Measurements from ENCODE around the gene MAPK10.

MAPK10 gene

DNA sequence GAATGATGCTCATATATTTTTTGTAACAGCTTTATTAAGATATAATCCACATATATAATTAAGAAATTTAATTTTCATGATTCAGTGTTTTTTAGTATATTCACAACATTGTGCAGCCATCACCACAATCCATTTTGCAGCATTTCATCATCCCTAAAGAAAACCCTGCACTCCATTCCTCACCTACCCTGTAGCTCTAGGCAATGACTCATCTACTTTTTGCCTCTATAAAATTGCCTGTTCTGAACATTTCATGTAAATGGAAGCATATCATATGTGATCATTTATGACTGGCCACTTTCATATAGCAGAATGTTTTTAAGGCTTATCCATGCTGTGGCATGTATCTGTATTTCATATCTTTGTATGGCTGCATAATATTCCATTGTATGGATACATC is 339.9 kb downstream of the MAPK10 start:
- TF ChIP-seq, protein P1, sequence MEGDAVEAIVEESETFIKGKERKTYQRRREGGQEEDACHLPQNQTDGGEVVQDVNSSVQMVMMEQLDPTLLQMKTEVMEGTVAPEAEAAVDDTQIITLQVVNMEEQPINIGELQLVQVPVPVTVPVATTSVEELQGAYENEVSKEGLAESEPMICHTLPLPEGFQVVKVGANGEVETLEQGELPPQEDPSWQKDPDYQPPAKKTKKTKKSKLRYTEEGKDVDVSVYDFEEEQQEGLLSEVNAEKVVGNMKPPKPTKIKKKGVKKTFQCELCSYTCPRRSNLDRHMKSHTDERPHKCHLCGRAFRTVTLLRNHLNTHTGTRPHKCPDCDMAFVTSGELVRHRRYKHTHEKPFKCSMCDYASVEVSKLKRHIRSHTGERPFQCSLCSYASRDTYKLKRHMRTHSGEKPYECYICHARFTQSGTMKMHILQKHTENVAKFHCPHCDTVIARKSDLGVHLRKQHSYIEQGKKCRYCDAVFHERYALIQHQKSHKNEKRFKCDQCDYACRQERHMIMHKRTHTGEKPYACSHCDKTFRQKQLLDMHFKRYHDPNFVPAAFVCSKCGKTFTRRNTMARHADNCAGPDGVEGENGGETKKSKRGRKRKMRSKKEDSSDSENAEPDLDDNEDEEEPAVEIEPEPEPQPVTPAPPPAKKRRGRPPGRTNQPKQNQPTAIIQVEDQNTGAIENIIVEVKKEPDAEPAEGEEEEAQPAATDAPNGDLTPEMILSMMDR (conservative IDR thresholded peaks at IDR 0.05; ENCODE audit: low read depth, low read length), result no peak
- Histone ChIP-seq H3K79me2 (ENCODE audit: insufficient read depth, low read depth) (no peaks in the 10 kb centered on the region), H3K9ac (no peak overlapping the region), H3K27ac (no peak overlapping the region), H3K27me3 (ENCODE audit: insufficient read depth, low read depth) (no peaks in the 10 kb centered on the region), H3K4me3 (IDR thresholded peaks at IDR 0.05; ENCODE audit: insufficient read depth, low read depth, low read length) (no peak overlapping the region), H3K4me1 (ENCODE audit: low read depth, poor library complexity, severe bottlenecking) (no peaks in the 10 kb centered on the region), H3K4me2 (no peak overlapping the region), H4K20me1 (ENCODE audit: insufficient read depth) (no peaks in the 10 kb centered on the region), H2AFZ (ENCODE audit: low read depth) (no peak overlapping the region), H3K36me3 (ENCODE audit: insufficient read depth) (no peaks in the 10 kb centered on the region)

DNA sequence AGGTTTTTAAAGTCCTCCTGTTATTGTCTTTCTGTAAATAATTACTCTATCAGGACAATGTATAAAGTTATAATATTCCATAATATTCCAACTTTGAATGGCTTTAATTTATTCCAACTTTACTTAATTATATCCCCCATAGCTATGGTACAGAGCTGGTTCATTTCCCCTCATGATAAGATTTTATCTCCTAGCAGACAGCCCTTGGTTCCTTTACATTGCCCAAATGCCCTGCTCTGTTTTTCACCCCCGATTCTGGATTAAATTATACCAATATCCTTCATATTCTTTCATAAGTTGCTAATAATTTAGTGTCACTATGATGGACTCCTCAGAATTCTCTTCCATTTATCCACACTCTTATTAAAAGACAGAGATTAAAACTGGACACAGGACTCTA is 340.5 kb downstream of the MAPK10 start:
- Histone ChIP-seq H3K4me3 (IDR thresholded peaks at IDR 0.05; ENCODE audit: insufficient read depth, low read depth, low read length) (no peak overlapping the region), H3K36me3 (ENCODE audit: insufficient read depth) (no peaks in the 10 kb centered on the region), H3K27ac (no peak overlapping the region), H3K4me2 (no peak overlapping the region), H3K9ac (no peak overlapping the region), H2AFZ (ENCODE audit: low read depth) (no peak overlapping the region), H3K79me2 (ENCODE audit: insufficient read depth, low read depth) (no peaks in the 10 kb centered on the region), H3K27me3 (ENCODE audit: insufficient read depth, low read depth) (no peaks in the 10 kb centered on the region), H4K20me1 (ENCODE audit: insufficient read depth) (no peaks in the 10 kb centered on the region), H3K4me1 (ENCODE audit: low read depth, poor library complexity, severe bottlenecking) (no peaks in the 10 kb centered on the region)
- TF ChIP-seq, protein P1 (conservative IDR thresholded peaks at IDR 0.05; ENCODE audit: low read depth, low read length), result no peak

DNA sequence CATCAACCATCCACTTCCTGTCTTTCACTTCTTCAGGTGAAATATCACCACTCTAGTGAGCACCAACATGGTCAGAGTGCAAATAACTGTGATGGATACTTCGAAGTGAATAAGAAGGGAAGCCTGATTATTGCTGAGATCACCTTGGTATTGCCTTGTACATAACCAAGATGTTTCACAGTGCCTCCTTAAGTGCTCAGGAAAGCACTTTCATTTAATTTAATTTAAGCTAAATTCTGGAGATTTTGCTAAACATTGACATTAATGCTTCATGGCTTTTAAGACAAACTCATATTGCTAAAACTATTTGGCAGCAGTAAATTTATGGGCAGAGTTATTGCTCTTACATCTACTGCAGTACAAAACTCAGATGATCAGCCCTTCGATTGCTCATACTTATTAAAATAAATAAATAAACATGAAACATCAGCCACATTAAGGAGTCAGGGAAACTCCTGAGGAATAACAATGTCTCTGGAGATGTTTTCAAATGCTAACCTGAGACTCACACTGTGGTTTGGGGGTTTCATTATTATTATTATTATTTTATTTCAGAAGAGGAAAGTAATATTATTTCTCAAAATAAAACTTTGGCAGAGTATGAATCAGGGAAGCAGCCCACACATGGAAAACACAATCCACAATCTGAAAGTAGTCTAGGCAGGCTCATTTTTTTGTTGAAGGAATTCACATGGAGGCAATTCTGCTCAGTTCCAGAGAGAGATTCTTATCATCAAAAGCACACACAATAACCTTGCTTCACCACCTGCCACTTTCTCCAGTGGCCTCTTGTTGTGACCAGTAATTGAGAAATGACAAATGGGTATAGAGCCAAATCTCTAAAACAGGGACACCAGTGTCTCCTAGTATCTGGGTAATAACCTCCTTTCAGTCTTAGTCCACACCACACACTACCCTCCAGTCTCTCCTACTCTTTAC is 344.2 kb downstream of the MAPK10 start:
- no peaks in the 10 kb centered on the region for H3K4me1 ChIP-seq (ENCODE audit: low read depth, poor library complexity, severe bottlenecking)
- no peaks in the 10 kb centered on the region for H3K36me3 ChIP-seq (ENCODE audit: insufficient read depth)
- TF ChIP-seq, protein P1 (conservative IDR thresholded peaks at IDR 0.05; ENCODE audit: low read depth, low read length), result no peak
- H3K4me3 ChIP-seq (IDR thresholded peaks at IDR 0.05; ENCODE audit: insufficient read depth, low read depth, low read length), result no peak overlapping the region
- no peaks in the 10 kb centered on the region for H4K20me1 ChIP-seq (ENCODE audit: insufficient read depth)
- no peak overlapping the region for H3K27ac ChIP-seq
- H2AFZ ChIP-seq (ENCODE audit: low read depth), result no peak overlapping the region
- H3K79me2 ChIP-seq (ENCODE audit: insufficient read depth, low read depth), result no peaks in the 10 kb centered on the region
- no peaks in the 10 kb centered on the region for H3K27me3 ChIP-seq (ENCODE audit: insufficient read depth, low read depth)
- no peak overlapping the region for H3K4me2 ChIP-seq
- no peak overlapping the region for H3K9ac ChIP-seq

DNA sequence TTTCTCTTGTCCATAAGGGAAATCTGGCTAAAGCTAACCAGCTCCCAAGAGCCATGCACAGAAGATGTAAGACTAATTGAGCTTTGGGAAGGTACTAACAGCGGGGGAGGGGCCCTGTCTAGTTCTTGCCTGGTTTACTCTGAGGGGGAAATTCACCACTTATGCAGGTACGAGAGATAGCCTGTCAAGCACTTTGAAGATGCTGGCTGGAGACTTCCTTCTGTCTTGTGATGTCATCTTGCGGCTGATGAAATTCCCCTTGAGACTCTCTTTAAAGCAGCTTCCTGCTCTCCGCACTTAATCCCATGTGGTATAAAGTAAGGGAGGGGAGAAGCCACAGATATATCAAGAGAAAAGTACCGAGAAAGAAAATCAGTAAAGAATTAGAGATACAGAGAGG is 345.3 kb downstream of the MAPK10 start:
- no peak overlapping the region for H3K4me2 ChIP-seq
- no peaks in the 10 kb centered on the region for H3K79me2 ChIP-seq (ENCODE audit: insufficient read depth, low read depth)
- H3K4me1 ChIP-seq (ENCODE audit: low read depth, poor library complexity, severe bottlenecking), result no peaks in the 10 kb centered on the region
- H3K36me3 ChIP-seq (ENCODE audit: insufficient read depth), result no peaks in the 10 kb centered on the region
- no peaks in the 10 kb centered on the region for H3K27me3 ChIP-seq (ENCODE audit: insufficient read depth, low read depth)
- no peak overlapping the region for H3K27ac ChIP-seq
- H3K9ac ChIP-seq, result no peak overlapping the region
- TF ChIP-seq, protein P1 (conservative IDR thresholded peaks at IDR 0.05; ENCODE audit: low read depth, low read length), result no peak
- no peaks in the 10 kb centered on the region for H4K20me1 ChIP-seq (ENCODE audit: insufficient read depth)
- no peak overlapping the region for H2AFZ ChIP-seq (ENCODE audit: low read depth)
- H3K4me3 ChIP-seq (IDR thresholded peaks at IDR 0.05; ENCODE audit: insufficient read depth, low read depth, low read length), result no peak overlapping the region
